Upper lobe of left lung (tissue), 4 donors: ENCODE measurements around the gene CLIC2.

Source experiments
- EP300 ChIP-seq, 4 donors: sonication (generic); formaldehyde crosslinking; IDR thresholded peaks; one replicate each; pipeline ENCODE4 v1.5.1; 2017; ENCODE audit warnings: antibody characterized with exemption in 4 of 4, control low read depth in 2 of 4
- POLR2A ChIP-seq, 4 donors: fragments of 450-650 bp; IDR thresholded peaks; one replicate each; pipeline ENCODE4 v1.5.1; 2016 to 2017; ENCODE audit warnings: antibody characterized with exemption in 4 of 4, mild to moderate bottlenecking in 2 of 4
- POLR2AphosphoS5 ChIP-seq, 2 donors: sonication (generic); formaldehyde crosslinking; IDR thresholded peaks; one replicate each; pipeline ENCODE4 v1.5.1; 2017; ENCODE audit warnings: antibody characterized with exemption in 2 of 2
- TF ChIP-seq, protein P1 (sequence below), 6 experiments: fragments of 450-650 bp in 4 of 6; fragments of 200-600 bp in 2 of 6; sonication (generic) in 2 of 6; IDR thresholded peaks; one replicate each; pipeline ENCODE4 v1.5.1; 2016 to 2019; ENCODE audit warnings: antibody characterized with exemption in 6 of 6

DNA sequence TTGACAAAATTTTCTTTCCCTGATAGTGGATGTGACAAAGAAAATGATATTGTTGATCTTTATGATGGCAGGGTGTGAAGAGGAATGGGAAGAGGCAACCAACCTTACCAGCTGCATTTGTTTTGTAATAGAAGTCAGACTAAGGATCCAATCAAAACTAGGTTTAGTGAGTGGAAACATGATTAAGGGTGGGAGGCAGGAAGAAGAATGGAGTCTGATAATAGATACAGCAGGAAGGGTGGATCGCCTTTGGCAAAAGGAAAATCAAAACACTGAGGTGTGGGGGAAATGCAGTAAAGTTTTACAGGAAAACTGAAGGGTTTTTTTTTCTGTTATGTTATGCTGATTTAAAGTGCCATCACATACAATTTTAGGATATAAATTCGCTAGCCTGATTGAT is 3.4 kb downstream of the CLIC2 start:
- no peak for TF ChIP-seq EP300 (IDR thresholded peaks at IDR 0.05)
- TF ChIP-seq, protein P1, sequence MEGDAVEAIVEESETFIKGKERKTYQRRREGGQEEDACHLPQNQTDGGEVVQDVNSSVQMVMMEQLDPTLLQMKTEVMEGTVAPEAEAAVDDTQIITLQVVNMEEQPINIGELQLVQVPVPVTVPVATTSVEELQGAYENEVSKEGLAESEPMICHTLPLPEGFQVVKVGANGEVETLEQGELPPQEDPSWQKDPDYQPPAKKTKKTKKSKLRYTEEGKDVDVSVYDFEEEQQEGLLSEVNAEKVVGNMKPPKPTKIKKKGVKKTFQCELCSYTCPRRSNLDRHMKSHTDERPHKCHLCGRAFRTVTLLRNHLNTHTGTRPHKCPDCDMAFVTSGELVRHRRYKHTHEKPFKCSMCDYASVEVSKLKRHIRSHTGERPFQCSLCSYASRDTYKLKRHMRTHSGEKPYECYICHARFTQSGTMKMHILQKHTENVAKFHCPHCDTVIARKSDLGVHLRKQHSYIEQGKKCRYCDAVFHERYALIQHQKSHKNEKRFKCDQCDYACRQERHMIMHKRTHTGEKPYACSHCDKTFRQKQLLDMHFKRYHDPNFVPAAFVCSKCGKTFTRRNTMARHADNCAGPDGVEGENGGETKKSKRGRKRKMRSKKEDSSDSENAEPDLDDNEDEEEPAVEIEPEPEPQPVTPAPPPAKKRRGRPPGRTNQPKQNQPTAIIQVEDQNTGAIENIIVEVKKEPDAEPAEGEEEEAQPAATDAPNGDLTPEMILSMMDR (IDR thresholded peaks at IDR 0.05), result no peak
- no peak for TF ChIP-seq POLR2A (IDR thresholded peaks at IDR 0.05)
- no peak for TF ChIP-seq POLR2AphosphoS5 (IDR thresholded peaks at IDR 0.05)
